OCI-LY7 (cell line): Measurements from ENCODE around the gene MRPS34.

Experiments used
- CTCF ChIP-seq: fragments of 200-600 bp; sonication (generic); conservative IDR thresholded peaks from 2 replicates; pipeline ENCODE4 v1.5.1; 2014; ENCODE audit warnings: mild to moderate bottlenecking, antibody characterized with exemption, low read length, moderate library complexity, mixed read lengths
- EZH2phosphoT487 ChIP-seq: fragments of 200-600 bp; sonication (generic); IDR thresholded peaks from 2 replicates; pipeline ENCODE4 v1.6.1; 2018; ENCODE audit warnings: low read depth, borderline replicate concordance, mild to moderate bottlenecking, mixed run types, antibody characterized with exemption, low read length, moderate library complexity, mixed read lengths

- no peak for TF ChIP-seq CTCF
- TF ChIP-seq EZH2phosphoT487: no peak
These were observed 5.6 kb downstream of the MRPS34 start for GRCh38 chr16:1767116-1767994.
